Skeletal muscle cell (primary cell): Measurements from ENCODE around the gene TASP1.
"Not testable (repeated sequence)": the region's sequence is repeated elsewhere in the genome, so short reads cannot be mapped to it uniquely, and the experiment has no call there.

ENCODE experiments used
- DNase-seq: peaks from one replicate; pipeline ENCODE4 v3.0.0-alpha.2; 2010; ENCODE audit warnings: low read depth
- H3K4me3 ChIP-seq: 2 replicates; pipeline ENCODE4 v1.5.1; 2011; ENCODE audit warnings: low read depth, mild to moderate bottlenecking, control low read depth, low read length, moderate library complexity

TASP1 gene

DNA sequence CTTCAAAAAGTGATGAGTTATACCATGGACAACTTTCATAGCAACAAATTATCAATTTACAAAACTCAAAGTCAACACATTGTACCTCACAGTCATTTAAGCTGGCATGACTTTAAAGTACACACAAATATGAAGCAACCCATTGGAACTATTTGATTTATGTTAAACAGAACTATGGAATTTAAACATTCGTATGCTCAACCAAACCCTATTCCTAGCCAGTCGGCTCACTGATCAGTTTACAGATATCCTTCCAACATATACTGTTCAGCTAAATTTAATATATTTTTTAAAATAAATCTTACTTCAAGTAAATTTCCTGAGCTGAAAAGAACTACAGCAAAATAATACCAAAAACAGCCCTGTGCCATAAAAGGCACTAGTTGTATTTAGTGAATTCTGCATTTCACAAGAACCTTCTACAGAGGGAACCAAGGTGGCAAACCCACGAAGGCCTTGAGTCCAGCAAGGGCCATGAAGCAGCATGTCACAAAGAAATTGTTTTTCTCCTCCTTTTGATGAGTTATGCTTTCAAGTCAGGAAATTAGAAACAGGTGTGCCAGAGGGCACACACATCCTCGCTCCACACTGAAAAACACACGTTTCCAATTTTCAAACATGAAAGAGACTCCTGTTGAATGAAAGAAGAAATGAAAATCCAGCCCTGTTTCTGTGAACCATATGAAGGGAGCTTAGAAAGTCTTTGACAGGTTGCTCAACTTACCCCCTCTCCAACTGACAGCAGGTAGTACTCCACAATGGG, 122.8 kb downstream of the TASP1 start:
- DNase-seq = no peak
- H3K4me3 ChIP-seq = no peak overlapping the region

DNA sequence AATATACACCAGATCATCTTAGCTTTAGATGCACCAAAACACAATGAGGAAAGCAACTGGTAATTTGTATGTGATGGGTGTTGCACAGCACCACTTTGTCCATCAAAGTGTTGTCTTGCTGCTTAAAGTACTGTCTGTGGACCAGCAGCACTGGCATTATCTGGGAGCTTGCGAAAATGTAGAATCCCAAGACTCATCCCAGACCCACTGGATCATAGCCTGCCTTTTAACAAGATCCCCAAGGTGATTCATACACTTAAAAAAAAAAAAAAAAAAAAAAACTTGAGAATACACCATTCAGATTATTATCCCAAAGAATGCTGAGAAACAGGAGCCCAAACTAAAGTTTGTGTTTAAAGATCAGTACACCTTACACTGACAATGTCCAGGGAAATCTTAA, 123.4 kb downstream of the TASP1 start:
- no peak for DNase-seq

DNA sequence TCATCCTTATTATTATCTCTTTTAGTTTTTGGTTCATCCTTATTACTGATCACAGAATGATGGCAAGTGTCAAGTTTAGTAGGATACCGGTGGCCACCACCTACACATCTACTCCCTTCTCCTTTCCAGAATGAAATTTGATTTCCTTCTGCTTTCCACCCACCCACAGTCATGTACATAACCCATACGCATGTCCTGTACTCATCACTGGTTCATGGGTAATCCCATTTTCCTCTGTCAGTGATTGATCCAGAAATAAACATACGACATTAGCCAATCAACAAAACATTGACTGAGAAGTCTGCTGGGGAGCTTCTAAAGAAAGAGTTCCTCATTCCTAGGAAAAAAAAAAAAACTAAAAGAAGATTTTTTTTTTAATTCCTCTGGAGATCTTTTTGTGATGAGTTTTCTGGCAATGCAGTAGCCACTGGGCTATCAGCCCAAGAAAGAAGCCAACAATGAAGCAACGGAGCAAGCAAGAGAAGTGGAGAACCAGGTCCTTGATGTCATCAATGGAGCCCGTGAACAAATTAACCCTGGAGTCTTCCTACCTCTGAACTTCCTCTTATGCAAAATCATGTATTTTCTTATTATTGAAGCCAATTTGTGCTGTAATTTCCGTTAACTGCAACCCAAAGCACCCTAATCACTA, 127.8 kb downstream of the TASP1 start:
- H3K4me3 ChIP-seq = no peak overlapping the region
- no peak for DNase-seq

More for the DNA sequence above, 123.4 kb downstream of the TASP1 start:
- H3K4me3 ChIP-seq = no peak overlapping the region

DNA sequence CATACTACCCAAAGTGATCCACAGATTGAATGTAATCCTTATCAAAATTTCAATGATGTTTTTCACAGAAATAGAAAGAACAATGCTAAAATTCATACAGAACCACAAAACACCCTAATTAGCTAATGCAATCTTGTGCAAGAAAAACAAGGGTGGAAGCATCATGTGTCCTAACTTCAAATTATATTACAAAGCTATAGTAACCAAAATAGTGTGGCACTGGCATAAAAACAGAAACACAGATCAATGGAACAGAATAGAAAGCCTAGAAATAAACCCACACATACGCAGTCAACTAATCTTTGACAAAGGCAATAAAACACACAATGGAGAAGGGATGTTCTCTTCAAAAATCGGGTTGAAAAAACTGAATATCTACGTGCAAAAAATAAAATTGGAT, 131.1 kb downstream of the TASP1 start:
- no peak overlapping the region for H3K4me3 ChIP-seq
- no peak for DNase-seq

DNA sequence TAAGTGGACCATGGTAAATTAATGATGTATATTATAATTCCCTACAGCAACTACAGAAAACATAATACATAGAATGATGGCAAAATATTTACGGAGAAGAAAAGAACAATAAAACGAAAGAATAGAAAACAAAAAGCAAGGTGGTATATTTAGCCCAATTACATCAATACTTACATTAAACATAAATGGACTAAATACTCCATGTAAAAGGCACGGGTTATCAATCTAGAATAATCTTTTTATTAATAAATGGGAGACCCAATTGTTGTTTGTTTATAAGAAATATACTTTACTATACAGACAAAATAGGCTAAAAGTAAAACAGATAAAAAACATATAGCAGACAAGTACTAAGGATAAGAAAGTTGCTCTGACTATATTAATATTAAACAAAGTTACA, 137.2 kb downstream of the TASP1 start:
- no peak overlapping the region for H3K4me3 ChIP-seq
- DNase-seq = no peak

DNA sequence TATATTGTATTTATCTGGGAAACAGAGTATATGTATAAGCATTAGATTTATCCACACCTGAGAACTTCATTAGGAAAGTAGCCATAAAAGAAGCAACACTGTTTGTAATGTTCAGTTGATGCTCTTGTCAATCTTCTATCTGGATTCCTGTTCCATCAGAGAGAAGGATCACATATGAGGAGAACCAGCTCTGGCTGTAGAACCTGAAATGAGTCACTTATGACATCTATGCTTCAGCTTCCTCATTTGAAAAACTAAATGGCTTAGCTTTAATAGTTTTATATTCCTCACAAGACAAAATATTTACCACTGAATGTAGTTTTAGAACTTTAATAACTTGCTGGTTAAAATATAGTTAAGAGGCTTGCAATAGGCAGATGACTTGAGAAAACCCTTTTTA, 144.7 kb downstream of the TASP1 start:
- H3K4me3 ChIP-seq = no peak overlapping the region
- DNase-seq = no peak

DNA sequence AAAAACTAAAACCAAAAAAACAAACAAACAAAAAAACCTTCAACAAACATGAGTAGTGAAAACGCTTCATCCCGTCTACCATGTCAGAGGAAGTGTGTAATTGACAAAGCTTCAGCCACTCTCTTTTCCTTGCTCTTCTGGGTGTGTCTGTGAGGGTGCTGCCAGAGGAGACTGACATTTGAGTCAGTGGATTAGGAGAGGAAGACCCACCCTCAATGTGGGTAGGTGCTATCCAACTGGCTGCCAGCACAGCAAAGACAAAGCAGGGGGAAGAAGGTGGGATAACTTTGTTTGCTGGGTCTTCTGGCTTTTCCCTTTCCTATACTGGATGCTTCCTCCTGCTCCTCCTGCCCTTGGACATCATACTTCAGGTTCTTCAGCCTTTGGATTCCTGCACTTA, 145.6 kb downstream of the TASP1 start:
- no peak overlapping the region for H3K4me3 ChIP-seq
- no peak for DNase-seq

DNA sequence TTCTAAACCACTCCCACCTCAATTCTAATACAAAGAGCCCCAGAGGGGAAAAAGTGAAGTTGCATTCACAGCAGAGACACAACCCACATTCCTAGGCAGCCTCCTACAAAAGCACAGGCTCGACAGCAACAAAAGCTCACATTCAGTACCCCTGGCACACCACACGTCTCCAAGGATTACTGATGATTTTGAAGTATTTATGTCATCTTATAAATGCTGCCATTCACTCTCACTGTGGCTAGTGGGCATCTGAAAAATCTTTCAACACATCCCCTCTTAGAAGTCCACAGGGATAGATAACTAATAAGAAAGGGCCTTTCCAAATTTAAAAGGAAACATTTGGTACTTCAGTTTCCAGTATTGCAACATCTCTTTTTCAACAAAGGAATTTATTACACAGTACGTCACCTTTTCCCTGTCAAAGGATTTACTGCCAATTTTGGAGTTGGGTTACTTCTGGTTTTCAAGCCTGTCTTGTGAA, 146.7 kb downstream of the TASP1 start:
- no peak overlapping the region for H3K4me3 ChIP-seq
- DNase-seq = peak; percentile 90

DNA sequence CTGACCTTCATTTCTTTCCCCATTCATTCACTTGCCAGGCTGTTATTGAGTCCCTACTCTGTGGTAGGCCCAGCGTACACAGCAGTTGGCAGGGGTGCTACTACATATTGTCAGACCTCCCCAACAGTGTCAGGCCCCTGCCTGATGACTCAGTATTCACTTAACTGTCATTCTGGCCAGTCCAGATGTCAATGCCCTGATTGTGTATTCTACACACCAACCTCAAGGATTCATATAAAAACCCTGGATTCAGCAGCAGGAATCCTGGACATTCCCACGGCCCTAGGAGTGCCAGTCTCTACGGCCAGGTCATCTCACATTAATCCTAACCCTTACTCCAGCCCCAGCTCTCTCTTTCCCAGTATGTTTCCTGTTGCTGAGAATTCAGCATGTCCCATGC, 151.5 kb downstream of the TASP1 start:
- no peak for DNase-seq
- no peak overlapping the region for H3K4me3 ChIP-seq

DNA sequence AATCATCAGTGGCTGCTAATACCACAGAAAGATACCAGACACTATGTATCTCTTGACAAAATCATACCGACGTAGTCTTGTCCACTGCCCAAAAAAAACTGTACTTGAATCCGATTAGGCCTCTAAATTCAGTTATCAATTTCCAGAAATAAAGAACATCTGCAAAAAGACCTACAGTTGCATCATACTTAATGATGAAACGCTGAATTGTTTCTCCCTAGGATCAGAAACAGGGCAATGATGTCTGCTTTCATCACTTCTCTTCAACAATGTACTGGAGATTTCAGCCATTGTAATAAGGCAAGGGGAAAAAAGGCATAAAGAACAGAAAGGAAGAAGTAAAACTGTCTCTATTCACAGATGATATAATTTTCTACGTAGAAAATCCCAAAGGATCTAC, 152.0 kb downstream of the TASP1 start:
- H3K4me3 ChIP-seq = no peak overlapping the region
- DNase-seq = no peak

DNA sequence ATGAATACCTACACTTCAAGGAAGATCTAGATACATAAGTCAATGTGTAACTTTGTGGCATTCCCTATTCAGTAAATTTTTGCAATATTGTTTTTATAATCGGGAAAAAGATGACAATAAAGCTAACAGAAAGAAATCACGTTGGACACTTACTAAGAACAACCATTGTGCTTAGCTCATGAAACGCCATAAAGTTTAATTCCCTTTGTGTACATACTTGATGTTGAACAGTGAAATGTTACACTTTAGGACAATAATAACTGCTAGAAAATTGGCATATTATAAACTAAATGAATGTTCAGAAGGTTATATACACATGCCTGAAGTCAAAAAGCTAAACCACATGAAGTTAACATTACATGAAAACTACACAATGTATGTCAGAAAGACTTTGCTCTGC, 153.2 kb downstream of the TASP1 start:
- no peak for DNase-seq
- no peak overlapping the region for H3K4me3 ChIP-seq

DNA sequence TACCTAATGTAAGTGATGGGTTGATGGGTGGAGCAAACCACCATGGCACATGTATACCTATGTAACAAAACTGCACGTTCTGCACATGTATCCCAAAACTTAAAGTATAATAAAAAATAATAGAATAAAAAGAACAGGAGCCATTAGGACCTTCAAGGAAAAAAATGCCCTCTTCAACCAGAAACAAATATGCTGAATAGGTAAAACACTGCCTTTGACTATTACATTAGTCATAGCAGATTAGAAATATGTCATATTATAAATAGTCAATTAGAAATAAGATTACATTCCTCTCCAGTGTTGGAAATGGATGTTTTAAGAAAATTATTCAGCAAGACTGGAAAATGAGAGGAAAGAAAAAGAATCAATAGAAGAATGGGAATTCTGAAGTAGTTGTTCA, 153.7 kb downstream of the TASP1 start:
- not testable (repeated sequence) for DNase-seq, H3K4me3 ChIP-seq

DNA sequence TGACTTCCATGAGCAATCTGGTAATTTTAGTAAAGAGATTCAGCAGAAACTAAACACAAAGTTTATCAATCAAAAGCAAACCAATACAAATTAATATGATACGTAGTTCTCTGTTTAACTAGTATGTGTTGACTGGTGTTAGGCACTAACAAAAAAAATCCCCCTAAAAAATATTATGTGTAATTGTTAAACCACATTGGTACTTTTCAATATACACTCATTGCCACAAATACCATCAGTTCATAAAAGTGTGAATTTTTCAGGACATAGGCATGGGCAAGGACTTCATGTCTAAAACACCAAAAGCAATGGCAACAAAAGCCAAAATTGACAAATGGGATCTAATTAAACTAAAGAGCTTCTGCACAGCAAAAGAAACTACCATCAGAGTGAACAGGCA, 155.3 kb downstream of the TASP1 start:
- not testable (repeated sequence) for DNase-seq

DNA sequence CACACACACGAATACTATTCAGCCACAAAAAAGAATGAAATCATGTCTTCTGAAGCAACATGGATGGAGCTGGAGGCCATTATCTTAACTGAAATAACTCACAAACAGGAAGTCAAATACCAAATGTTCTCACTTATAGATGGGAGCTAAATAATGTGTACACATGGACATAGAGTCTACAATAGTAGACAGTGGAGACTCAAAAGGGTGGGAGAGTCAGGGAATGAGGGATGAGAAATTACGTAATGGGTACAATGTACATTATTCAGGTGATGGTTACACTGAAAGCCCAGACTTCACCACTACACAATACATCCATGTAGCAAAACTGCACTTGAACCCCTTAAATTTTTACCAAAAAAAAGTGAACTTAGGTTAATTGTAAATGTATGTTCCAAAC, 160.4 kb downstream of the TASP1 start:
- DNase-seq = no peak
- no peak overlapping the region for H3K4me3 ChIP-seq

More for the DNA sequence above, 155.3 kb downstream of the TASP1 start:
- H3K4me3 ChIP-seq = not testable (repeated sequence)

DNA sequence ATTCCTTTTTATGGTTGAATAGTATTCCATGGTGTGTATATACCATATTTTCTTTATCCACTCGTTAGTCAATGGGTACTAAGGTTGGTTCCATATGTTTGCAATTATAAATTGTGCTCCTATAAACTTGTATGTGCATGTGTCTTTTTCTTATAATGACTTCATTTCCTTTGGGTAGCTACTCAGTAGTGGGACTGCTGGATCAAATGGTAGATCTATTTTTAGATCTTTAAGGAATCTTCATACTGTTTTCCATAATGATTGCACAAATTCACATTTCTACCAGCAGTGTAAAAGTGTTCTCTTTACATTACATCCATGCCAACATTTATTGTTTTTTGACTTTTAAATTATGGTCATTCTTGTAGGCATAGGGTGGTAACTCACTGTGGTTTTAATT, 164.3 kb downstream of the TASP1 start:
- DNase-seq = no peak
- H3K4me3 ChIP-seq = no peak overlapping the region

DNA sequence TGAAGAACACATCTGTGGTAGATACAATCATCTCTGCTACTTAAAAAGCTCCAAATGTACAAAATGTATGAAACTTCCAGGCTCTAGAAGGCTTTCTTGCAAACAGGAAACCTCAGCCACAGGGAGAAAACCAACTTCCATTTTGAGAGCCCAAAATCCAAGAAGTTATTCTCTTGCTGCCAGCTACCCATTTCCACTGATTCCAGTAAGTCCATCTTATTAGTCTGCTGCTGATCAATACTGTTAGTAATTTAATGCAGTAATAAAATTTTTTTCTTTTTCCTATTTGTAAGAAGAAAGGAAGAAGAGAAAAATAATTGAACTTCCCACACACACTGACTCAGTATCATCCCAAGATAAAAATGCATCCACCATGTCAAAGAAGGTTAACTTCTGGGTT, 169.5 kb downstream of the TASP1 start:
- no peak for DNase-seq
- H3K4me3 ChIP-seq = no peak overlapping the region

DNA sequence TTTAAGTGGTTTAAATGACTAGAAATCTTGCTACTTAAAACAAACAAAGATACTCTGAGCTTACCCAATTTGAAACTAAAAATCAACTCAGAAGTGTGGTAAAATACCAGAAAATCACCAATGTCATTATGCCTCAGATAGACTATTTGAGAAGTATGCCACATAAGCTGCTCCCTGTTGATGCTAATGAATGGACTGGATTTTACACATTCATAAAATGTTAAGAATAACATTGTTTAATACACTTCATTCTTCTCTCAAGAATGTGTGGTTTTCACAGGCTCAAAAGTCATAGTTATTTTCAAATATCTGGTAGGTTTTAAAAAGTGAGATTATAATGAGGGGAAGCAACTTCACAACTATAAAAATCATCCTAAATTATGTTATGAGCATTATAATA, 170.6 kb downstream of the TASP1 start:
- no peak overlapping the region for H3K4me3 ChIP-seq
- DNase-seq = no peak

DNA sequence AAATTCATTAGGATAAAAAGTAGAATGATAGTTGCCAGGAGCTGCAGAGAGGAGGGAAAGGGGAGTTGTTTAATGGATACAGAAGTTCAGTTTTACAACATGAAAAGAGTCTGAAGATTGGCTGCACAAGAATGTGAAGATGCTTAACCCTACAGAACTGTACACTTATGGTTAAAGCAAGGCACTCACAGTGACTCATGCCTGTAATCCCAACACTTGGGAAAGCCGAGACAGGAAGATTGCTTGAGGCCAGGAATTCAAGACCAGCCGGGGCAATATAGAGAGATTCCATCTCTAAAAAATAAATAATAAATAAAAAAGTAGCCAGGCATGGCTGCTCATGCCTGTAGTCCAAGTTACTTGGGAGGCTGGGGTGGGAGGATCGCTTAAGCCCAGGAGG, 174.0 kb downstream of the TASP1 start:
- no peak for DNase-seq
- H3K4me3 ChIP-seq = no peak overlapping the region

DNA sequence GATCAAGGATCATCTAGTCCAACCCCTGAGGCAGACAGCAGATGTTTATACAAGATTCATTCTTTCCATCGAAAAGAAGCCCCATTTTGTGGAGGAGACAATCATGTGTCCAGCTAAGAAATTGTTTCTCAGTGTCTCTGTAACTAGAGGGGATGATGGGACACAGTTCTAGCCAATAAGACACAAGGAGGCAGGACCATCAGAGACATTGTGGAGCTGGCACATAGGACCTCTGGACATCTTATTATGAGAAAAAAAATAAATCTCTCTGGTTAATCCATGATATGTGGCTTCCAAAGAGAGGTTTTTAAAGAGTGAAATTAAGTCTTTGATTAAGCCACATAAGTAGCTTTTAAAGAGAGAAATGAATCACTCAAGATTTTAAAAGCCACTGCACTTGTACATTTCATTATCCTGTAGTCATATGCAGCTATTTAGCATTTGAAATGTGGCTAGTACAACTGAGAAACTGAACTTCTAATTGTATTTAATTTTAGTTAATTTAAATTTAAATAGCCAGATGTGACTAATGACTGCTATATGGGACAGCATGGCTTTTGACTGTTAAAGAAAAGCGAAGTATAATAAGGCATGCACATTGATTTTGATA, 176.8 kb downstream of the TASP1 start:
- no peak for DNase-seq
- no peak overlapping the region for H3K4me3 ChIP-seq

DNA sequence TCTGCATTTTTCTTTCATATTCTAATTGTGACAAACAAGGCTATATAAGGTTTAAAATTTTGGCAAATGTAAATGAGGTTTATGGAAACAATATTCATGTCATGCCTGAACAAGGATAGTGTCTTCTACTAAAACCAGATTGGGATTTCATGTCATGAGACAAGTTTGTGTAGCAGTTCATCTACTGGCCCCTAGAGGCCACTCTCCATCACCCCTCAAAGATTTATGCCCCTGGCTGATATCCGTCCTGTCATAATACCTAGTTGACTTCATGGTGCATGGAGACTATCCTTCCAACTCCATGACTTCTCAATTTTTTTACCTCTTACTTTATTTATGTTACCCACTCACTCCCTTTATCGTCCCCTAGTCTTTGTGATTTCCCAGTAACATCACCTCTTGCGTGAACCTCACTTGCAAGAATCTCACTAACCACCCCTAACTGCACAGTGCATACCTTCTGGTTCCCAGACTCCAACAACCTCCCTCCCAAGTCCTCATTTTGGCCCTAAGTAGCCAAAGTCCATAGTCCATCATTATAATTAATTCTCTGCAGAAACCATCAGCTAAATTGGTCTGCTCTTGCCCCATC, 179.8 kb downstream of the TASP1 start:
- H3K4me3 ChIP-seq = no peak overlapping the region
- DNase-seq = no peak
